Lung microvascular endothelial cell (primary cell): ENCODE results near the gene EXOC4. TPM values are rescaled to one million over a fixed set of nuclear protein-coding genes. Genes with fewer than 3 reads are reported as not detected.

ENCODE experiments used
- DNase-seq, 2 donors: peaks; one replicate each; pipeline versions ENCODE4 v3.0.0 to v3.0.0-alpha.2; 2010; ENCODE audit warnings: low read depth in 2 of 2
- total RNA-seq: library from RNA; depleted of rRNA; stranded (reverse); fragments of >200 nt; gene quantifications from 2 replicates; pipeline ENCODE4 v1.2.1, GENCODE V29; 2014

EXOC4 gene
- total RNA-seq, 1 donor from 2014 or later = 103 TPM

DNA sequence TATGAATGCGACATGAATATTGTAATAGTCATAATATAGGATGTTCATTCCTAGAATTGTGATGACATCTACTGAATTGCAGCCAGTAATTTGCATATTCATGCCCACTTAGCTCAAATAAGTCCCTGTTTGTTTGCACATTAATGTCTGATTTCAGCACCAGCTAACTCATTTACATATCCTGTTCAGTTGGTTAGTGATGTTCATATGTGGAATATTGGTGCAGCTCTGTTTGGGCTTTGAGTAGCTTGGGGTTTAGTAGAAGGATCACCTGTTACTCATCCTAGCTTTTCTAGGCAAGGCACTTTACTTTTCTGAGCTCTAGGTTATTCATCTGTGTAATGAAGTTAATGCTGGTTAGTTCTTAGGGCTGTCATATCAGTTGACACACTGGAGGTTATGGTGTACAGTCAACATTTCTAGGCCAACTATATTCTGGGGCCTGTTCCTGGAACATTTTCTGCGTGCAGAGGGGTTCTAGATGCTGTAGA is 238.4 kb downstream of the EXOC4 start:
- no peak for DNase-seq

DNA sequence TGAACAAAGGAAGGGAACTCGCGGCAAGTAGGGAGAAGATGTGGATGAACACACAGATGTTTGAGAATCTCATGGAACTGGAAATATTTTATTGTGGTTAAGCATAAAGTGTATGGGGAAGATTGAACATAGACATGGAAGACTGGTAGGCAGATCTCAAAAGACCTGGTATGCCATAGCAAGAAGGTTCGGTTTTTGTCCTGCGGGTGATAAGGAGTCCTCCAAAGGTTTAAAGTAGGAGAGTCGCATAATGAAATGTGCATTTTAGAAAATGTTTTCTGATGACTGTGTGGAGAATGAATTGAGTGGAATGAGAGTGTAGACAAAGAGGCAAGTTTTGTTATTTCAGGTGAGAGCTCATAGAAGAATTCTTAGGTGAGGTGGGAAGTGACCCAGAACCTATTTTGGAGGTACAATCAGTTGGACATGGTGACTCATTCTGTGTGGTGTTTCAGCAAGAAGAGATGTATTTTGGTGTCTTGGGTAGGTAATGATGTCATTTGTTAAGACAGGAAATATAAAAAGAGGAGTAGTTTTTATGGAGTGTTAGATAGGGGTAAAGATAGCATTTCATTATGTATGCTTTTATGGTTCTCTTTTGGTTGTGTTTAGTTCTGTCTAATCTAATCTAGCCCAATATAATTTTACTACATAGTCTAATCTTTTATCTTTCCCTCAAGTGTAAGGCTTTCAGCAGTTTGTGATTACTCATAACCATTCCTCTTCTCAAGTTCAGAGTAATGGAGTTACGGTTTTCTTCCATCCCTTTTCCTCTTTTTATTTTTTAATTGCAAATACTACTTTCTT is 239.2 kb downstream of the EXOC4 start:
- DNase-seq = peak in 1 of 2 donors; percentile 15

DNA sequence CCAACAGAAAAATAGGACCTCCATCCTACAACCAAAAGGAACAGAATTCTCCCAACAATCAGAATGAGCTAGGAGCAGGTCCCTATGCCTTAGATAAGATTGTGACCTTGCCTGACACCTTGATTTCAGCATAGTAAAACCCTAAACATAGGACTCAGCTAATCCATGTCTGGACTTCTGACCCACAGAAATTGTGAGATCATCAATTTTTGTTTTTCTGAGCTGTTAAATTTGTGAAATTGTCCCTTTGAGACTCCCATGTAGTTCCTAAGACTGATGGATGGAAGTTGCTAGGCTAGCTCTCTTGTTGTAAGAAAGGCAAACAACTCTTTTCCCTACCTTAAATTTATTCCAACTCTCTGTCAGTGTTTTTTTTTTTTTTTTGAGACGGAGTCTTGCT is 244.2 kb downstream of the EXOC4 start:
- no peak for DNase-seq

DNA sequence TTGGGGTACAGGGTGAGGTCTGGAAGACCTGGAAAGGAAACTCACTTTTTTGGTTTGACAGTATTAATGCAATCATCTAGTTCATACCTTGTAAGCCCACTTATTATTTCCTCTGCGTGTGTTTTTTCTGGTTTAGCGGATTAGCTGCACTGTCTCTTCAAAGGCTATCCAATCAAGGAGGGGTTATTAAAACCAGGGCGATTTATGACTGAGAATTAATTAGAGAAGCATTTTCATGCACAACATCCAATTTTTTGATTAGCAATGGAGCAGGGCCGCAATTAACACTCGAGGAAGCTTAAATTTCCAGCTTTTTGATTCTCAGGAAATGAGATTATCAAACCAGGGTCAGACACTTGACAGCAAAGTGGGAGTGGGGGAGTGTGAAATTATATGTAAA is 248.9 kb downstream of the EXOC4 start:
- DNase-seq = no peak

DNA sequence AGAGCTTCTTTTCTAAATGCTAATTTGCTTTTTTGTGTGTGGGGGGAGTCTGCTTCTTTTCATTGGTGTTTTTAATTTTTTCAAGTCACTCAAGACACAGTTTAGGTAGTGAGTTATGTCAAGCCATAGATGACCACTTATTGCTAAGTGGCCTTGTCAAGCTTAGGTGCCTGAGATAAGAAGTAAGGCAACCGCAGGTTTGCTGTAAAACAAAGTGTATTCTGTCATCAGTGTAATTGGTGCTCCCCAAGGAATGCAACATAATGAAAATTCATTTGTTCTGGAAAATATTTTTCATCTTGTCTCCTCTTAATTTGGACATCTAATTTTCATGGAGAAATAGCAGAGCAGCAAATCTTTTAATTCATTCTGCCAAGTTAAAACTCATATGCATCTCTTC is 249.6 kb downstream of the EXOC4 start:
- DNase-seq = no peak

DNA sequence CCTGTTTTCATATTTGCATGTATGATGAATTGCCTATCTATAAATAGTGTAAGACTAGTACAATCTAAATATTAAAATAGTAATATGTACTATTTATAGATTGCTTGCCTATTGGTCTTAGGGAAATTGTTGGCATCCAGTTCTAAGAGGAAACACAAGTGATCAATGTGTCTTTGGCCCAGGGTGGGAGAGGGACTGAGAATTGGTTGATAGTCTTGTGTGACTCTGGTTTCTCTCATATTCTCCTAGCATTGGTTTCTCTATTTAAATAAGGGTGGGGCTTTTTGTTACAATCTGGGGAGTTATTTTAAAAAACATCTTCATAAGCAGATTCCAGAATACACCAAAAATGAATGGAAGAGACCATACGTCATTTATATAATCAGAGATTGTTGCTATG is 250.1 kb downstream of the EXOC4 start:
- DNase-seq = no peak

DNA sequence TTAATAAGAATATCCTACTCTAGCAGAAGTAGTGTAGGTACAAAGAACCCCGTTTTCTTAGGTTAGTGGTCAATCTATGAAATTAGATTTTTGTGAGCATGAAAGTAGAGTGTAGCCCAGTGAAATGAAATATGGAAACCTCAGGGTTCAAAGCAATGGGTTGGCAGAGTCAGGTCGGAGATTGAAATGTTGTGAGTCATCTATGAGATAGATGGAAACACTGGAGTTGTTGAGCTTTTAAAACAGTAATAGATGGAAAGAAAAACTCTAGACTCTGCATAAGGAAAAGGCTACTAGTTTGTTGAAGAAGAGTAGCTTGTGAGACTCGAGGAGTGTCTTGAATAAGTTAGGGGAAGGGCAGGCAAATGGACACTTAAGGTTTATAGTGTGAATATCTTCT is 251.9 kb downstream of the EXOC4 start:
- DNase-seq = no peak

DNA sequence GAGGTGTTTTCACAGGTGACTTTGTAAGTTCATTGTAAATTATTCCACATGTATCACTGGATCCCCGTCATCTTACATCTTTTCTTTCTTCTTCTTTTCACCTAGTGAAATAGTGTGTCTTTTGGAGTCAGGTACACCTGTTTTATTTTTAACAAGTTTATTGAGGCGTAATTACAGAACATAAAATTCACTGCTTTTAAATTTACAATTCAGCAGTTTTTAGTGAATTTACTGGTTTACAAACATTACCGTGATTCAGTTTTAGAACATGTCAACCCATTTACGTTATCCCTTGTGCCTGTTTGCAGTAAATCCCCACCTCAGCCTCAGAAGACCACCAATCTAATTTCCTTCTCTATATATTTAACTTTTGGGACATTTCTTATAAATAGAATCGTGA is 256.9 kb downstream of the EXOC4 start:
- no peak for DNase-seq

DNA sequence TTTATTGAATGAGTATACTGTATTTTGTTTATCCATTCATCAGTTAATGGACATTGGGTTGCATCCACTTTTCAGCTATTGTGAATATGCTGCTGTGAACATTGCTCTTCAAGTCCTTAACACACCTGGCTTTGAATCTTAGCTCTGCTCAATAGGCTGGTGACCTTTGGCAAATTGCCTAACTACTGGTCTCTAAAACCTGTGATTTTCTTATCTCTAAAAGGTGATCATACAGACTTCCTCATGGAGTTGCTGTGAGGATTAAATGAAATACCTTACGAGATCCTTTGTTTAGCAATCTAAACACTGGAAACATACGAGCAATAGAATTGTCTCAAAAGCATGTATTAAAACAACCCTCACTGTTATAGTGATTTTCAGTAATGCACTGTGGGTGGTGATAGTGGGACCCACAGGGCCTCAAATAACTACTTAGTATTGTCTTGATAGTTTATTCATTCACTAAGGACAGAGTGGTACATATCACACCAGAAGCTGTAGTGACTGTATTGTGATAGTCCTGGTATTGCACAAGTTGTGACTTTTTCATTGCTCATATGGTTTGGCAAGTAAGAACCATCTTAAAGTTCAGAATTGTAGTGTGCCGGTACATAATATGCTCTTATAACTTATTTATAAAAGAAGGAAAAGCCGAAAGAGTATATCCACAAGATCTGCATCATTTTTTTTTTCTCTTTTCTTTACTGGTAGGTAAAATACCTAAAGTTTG is 257.6 kb downstream of the EXOC4 start:
- peak in 1 of 2 donors; percentile 5 for DNase-seq

DNA sequence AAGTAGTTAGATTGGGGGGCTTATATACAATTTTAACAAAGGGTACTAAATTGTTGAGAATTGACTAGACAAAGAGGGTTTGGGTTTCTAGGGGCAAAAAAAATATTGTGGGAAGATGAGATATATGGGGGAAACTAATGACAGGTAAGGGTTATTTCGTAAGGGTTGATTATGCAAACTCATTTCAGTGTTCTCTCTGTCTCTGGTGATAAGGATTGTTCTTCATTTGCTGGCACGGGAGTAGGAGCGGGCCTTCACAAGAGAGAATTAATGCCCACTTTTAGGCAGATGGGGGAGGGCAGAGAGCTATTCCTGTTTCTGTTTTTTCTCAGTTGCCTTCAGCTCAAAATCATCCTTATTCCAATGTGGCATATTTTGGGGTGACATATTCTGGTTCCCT is 258.4 kb downstream of the EXOC4 start:
- DNase-seq = no peak

DNA sequence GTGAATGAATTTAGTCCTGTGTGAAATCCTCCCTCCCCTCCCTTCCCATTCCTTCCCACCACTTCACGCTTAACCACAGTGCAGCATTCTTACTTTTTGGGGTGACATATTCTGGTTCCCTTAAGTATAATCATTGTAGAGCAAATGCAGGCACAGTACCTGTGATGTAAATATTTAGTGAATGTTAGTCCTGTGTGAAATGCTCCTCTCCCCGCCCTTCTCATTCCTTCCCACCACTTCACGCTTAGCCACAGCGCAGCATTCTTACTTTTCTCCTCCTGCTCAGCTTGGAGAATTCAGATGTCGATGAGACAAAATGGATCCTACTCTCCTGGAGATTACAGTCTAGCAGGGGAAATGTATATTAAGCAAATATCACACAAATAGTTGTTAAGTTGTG is 258.8 kb downstream of the EXOC4 start:
- no peak for DNase-seq

DNA sequence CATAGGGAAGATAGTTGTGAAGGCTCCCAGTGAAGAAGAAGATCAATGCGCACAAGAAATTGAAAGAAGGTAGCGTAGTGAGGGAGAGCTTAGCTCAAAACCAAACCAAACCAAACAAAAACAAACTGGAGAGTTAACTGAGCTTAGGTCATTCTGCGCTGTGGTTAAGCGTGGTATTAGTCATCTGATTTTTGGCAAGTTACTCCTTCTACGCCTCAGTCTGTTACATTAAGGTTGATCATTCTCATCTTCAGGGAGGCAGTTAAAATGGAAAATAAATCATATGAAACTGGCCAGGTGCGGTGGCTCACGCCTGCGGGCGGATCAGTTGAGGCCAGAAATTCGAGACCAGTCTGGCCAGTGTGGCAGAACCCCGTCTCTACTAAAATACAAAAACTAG is 259.7 kb downstream of the EXOC4 start:
- DNase-seq = peak in 1 of 2 donors; percentile 21

DNA sequence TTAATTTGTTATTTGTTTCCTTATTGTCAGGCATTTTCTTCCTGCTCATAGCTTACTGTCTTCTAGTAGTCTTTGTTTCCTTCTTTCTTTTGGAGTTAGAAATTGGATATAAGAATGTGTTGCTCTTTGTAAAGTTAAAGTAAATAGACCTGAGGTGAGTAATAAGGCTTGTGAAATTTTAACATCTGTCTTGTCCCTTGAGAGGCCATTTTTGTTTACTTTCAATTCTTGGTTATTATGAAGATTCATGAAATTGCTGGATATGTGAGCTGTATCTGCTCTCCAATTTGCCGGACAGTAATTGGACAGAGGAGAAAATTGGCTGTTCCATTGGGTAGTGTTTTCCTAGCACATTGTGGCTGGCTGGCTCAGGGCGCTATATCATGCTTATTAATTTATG is 260.7 kb downstream of the EXOC4 start:
- no peak for DNase-seq

DNA sequence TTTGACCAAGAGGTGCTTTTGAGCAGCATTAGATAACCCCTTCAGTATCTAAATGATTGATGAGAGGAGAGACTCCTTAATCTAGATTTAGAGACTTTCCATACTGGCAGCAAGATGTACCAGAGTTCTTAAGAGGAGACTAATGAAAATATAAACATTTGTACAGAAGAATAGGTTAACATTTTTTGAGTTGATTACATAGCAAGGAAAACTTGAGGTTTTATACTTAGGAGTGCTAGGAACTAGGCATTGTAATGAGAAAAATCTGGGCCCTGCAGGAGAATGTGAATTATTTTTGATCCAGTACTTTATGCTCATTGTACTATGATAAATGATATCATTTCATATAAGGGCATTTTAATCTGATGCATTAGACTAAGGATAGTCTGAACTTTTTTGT is 261.7 kb downstream of the EXOC4 start:
- DNase-seq = no peak

DNA sequence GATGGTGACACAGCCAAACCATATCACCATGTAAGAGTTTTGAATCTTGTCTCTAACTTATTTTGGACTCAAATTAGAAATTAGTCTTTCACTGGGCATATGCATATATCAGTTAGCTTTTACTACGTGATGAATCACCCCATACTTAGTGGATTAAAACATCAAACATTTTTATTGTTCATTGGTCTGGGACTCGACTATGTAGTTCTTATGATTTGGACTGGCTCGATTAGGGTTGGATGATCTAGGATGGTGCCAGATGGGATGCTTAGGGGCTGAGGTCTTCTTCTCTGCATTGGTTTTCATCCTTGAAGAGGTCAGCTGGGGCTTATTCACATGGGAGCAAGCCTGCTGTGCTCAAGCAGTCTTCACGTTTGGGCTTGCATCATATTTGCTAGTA is 264.9 kb downstream of the EXOC4 start:
- DNase-seq = no peak

DNA sequence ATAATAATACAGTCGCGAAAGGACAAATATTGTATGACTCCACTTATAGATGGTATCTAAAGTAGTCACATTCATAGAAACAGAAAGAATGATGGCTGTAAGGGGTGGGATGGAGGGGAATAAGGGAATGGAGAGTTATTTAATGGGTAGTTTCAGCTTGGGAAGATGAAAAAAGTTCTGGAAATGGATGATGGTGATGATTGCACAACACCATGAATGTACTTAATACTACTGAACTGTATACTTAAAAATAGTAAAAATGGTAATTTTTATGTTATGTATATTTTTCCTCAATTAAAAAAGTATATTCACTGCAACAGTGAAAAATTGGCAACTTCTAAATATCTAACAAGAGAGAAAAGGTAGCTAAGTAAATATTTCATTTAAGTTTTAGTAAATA is 265.8 kb downstream of the EXOC4 start:
- no peak for DNase-seq

DNA sequence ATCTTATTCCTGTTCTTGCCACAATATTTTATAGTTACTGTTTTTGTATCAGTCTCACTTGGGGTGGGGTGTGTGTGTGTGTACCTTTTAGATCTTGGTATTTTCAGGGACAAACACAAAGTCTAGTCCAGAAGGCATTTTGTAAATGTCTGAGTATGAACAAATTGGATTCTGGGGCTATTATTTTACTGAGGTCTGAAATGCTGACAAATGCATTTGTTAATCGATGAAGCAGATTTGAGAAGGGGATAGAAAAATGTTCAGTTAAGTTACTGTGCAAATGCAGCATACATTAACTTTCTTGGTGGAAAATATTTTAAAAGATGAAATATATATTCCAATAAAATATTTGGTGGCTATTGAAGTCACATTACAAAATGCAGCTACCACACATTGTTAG is 267.4 kb downstream of the EXOC4 start:
- no peak for DNase-seq

DNA sequence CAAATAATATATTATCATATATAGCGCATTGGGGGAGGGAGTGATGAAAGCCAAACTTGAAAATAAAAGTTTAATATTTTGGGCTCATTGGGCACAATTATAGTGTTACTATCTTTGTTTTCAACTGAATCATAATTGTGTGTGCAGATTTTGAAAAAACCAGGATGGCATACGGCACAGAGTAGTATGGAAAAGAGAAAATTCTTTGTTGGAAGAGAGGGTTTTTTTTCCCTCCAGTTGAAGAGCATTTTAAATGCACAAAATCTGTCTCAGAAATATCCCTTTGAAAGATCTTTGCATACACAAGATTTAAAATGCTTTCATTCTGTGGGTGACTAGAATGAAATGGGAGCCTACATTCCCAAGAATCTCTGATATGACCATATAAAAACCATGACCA is 269.6 kb downstream of the EXOC4 start:
- DNase-seq = no peak

DNA sequence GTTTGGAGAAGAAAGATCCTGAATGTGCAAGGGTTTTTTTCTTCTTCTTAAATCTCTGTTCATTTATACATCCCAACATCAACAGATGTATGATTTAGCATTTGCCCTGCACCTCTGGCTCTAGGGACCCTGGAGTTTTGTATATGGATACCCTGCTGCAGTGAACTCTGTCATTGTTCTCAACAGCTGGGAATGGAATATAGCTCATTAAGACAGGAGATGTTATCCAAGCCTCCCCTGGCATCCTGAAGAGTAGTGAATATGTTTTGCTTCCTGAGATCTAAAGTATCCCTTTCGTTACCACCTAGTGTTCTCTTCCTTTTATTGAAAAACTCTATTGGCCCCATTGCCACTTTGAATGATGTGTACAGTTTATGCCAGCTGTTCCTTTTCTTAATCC is 275.9 kb downstream of the EXOC4 start:
- no peak for DNase-seq

DNA sequence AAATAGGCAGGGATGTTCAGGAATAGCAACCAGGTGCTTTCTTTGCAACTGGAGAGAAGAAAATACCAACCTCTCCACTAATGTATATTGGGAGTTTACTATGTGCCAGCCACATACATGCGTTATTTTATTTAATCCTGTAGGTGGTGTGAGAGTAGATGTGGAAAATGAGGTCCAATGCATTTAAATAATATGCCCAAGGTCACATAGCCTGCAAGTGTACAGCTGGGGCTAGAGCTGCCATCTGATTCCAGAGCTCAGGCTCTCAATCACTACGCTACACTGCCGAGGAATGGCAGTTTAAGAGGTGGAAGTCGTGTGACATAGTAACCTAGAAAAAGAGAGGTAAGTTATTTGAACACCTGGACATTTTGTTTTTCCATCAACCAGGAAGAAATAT is 277.0 kb downstream of the EXOC4 start:
- no peak for DNase-seq

DNA sequence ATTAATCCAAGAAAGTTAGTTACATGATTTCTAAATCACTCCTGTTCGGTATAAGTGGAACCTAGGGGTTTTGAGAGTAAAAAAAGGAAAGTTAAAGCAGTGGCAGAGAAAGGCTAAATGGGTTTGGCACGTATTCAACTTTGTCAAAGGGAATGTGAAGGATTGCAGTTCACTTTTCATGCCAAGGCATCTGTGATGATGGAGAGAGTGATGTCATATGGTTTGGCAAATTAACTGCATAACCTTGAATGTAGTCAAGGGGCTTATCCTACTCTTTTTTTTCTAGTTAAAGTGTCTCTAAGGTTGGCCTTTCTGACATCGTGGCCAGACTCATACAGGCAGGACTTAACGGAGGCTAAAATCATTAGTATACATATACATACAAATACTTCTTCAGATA is 277.8 kb downstream of the EXOC4 start:
- DNase-seq = peak; percentile 44 to 58

DNA sequence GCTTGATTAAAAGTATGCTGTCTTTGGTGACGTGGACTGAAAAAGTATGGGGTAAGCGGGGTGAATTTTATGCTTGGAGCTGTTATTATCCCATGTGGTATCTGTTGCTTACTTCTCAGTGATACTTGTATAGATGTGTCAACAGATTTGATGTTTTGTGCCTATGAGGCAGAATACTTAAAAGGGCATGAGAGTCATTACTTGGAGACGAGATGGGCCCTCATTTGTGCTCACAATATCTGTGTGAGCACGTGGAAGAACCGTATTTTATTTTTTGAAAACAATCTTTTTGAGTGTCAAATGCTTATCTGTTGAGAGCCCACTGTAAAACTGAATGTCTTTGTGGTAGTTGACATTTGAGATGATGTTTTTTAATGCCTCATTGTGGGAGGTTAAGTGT is 281.9 kb downstream of the EXOC4 start:
- DNase-seq = no peak

DNA sequence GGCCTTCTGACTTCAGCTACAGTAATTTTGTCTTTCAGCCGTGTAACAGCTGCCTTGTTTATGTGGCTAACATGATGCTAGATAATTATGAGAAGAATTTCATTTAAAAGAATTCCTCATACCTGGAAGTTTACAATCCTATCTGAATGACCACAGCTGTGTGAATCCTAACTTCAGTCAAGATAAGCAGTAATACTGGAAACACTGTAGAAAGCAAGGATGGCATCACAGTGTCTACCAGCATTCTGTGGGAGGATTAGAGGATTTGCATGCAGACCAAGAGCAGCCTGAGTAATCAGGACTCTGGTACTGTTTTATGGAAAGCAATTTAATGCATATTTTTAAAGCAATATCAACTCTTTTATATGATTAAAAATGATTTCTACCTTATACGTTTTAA is 282.4 kb downstream of the EXOC4 start:
- no peak for DNase-seq
